HG03039 (cell line): Measurements from ENCODE around the gene KIF1B.
"Not testable (repeated sequence)": the region's sequence is repeated elsewhere in the genome, so short reads cannot be mapped to it uniquely, and the experiment has no call there.

Experiments
- ATAC-seq: cut with Tn5 transposase; IDR thresholded peaks from one replicate; pipeline ENCODE4 v1.9.1; 2021; ENCODE audit warnings: mild to moderate bottlenecking, moderate library complexity; ENCODE audit not compliant: unreplicated experiment

Gene KIF1B

DNA sequence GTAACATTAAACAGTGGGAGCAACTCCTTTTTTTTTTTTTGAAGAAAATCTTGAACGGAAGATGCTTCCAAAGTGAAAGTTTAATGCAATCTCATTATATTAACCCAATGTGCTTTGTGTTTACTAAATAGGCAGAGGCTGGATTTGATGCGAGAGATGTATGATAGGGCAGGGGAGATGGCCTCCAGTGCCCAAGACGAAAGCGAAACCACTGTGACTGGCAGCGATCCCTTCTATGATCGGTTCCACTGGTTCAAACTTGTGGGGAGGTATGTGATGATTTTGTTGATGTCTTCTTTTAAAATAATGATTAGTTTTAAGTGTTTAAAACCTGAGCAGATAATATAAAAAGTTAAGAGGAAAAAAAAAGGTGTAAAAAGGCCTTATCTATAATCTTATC lies 114.3 kb downstream of the KIF1B start:
- ATAC-seq: no peak

DNA sequence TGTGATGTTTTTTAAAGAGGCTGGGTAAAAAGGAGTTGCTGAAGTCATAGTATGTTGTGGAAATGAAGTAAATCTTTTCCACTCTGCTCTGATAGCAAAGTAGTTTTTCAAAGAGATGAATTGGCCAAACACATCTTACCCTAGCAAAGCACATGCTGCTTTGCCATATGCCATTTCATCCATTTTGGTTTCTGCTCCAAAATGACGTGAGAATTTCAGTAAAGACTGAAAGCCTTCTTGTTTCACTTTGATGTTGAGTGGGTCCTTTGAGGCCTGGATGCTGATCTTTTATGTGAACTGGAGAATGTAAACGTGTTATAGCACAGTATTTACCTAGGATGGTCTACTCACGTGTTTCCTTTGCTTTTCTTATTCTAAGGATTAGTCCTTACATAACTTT lies 115.2 kb downstream of the KIF1B start:
- no peak for ATAC-seq

DNA sequence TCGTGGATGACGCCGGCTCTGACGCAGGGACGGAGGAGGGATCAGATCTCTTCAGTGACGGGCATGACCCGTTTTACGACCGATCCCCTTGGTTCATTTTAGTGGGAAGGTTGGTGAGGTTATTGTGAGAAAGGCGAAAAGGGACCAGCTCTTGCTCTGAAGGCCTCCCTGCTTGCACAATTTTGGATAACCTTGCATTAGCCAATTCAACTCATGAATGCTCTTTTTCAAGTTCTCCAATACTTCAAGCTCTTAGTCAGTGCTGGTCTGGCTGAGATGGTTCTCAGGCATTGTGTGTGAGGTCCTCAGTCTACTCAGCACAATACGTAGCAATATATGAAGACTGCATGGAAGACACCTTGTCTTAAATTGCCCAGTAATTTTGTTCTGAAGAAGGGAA lies 115.9 kb downstream of the KIF1B start:
- ATAC-seq: no peak

DNA sequence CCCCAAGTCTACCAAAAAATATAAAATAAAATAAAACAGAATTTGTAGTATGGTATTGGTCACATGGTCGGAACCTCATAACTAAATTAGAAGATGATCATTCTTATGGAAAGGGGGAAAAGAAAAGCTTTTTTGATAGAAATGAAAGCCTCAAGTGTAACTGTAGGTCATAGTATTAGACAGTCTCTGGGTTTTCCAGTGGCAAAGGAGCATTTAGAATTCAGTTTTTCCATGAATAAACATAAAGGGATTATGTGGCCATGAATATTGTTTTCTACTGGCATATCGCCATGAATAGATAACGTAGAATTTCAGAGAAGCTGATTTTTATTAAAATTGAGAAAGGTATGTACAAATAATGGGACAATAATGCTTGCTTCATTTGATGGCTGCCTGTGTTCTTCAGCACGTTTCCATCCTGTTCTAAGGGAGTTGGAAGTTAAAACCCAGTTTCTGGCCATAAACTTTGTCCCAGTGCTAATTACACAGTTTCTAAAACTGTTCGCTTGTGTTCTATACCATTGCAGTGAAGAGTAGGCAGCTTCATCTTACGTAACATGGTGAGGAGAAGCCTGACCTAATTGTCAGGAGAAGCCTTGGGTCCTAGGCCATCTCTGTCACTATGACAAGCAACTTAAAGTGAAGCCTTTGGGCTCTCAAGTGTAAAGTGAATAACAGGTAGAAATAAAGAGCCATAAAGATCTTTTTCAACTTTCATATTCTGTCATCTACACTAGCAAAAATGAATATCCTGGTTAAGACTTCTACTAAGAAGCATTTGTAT lies 118.0 kb downstream of the KIF1B start:
- ATAC-seq: no peak

DNA sequence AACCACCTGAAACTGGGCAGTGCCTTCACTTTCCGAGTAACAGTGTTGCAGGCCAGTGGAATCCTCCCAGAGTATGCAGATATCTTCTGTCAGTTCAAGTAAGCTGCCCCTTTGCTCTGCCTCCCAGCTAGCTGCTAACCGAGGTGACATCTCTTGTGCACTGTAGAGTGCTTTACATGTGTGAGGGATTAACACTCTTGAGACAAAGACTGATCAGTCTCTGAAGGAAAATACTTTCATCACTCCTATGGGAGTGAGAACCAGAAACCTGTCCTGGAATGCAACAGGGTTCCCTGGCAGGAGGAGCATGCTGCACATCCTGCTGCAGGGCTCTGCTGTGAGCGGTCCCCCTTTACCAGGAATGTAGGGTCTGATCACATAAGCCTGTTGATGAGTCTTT lies 127.1 kb downstream of the KIF1B start:
- ATAC-seq: no peak

DNA sequence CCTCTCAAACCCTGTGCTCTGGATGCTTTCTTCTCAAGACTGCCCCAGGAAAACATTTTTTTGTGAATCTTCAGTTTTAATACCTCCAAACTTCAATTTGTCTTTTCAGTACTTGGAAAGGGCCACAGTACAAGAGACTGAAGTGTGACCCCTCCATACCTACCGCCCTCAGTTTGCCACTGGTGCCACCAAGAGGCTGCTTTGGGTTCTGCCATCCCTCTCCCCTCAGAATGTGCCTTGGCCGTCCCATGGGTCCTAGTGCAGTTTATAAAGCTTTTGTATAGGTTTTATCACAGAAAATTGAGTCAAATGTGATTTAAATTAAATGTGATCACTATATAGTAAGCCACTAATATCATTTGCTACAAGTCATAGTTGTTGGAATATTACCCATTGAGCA lies 127.7 kb downstream of the KIF1B start:
- ATAC-seq: no peak

DNA sequence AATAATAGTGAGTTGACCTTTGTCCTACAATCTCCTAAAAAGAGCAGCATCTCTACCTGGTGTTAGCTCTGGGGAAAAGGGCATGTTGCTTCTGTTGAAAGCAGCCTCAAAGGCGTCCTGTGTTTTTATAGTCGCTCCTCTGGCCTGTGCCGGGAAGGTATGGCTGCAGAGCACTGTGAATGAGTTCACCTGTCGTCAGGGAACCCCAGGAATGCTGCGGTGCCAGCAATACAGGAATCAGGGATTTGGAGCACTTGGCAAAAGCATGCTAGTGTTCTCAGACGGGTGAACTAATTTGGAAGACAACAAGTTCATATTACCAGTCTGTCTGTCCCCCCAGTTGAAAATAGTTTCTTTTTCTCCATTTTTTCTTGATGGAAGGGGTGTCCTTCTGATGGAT lies 128.2 kb downstream of the KIF1B start:
- ATAC-seq: no peak

DNA sequence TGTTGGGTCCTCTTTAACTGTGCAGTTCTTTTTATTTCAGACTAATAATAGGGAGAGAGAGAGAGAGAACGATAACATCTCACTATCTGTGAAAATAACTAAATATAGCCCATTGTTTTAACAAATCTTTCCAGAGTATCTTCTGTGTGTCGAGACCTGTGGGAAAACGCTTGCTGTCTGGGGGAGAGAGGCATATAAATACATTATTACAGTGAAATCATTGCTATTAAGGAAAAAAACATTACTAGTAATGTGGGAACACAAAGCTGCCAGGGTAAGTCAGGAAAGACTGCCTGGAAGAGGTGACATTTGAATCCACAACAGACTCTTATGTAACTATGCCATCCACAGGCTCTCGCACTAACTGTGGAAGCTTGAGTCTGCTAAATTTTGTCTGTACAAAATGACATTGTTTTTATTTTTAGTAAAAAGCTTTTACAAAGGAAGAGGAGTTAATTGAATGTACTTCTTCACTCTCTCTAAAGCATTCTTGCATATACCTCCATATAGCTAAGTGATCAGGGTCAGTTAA lies 128.7 kb downstream of the KIF1B start:
- no peak for ATAC-seq

DNA sequence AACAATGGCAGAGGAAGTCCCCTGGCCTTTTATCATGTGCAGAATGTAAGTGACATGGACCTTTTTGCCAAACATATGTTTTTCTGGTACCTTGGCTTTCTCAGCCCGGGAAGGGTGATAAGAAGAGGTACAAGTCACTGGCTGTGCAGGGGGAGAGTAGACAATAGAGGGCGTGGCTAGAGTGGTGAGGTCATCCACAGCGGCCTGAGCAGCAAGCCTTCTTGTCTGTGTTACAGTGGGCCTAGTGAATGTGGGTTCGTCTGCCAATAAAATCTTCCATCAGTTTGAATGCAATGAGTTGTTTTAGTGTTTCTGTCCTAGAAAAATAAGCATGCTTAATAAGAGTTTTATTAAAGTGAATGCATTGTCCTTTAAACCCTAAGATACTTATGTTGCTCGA lies 129.4 kb downstream of the KIF1B start:
- no peak for ATAC-seq

DNA sequence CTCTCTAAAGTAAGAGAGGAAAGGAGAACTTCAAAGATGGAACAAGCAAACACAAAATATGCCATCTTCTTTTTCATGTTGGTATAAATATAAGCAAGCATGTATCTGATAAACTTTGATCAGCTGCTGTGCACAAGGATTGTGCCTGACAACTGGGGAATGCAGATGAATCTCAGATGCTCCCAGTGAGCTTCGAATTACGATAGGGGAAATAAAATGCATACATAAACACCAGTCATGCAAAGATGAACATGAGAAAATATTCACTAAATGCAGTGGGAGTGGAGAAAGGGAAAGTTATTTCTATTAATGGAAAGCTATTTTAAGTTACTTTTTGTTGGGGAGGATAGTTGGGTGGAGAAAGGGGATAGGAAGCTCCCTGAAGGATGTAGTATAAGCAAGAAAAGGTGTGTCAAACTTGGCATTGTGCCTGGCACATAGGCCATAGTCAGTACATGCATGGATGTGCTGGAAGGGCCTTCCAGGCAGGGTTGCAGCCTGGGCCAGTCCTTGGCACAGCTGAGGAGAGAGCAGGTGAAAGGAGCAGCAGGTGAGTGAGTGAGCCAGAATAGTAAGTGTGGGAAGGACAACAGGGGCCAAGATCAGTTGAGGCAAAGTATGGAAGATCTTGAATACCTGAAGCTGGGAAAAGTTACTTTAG lies 130.7 kb downstream of the KIF1B start:
- no peak for ATAC-seq

DNA sequence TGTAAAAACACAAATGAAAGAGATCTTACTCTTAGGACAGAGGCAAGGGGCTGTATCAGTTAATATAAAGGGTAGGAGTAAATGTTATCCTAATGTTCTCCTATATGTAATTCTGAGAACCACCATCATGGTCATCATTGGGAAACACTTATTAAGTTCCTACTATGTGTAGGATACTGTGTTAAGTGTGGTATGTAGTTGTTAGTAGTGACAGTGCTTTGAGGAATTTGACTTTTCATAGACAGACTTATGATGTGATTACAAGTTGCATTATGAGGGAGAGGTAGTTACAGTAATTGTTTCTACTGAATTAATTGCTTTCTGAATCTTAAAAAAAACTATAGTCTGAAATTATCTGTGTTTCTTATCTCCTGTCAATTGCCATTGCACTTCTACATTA lies 136.7 kb downstream of the KIF1B start:
- no peak for ATAC-seq

DNA sequence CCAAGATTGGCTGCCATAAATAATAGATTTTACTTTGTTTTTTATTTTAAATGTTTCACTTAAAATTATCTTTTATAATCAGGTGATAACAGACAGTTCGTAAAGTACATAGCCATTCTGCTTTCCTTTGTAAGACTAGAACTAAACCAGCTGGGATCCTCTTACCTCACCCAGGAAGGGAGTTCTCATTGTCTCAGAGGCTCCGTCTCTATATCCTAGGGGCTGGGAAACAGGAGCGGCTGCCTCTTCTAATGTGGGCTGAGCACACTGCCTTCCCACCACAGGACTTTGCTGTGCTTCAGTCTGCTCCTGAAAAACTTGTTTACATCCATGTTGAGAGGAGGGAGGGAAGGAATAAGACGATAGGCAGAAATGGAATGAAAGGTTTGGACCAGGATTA lies 142.9 kb downstream of the KIF1B start:
- no peak for ATAC-seq

DNA sequence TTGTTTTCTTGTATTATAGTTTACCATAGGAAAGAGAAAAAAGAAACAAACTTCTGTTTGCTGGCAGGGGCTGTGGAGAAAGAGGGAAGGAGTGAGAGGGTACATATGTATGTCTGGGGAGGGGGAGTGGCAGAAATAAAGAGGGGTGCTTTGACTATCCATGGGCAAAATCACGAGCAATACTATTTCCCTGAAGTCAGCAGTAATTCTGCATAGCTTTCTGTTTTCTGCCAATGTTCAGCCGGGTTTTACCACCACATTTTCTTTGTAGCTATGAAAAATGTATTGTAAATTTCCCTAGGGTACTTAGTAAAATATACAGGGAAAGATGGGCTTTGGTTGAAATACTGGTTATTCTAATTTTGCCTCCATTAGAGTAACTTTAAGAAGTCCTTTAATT lies 143.3 kb downstream of the KIF1B start:
- ATAC-seq: no peak

DNA sequence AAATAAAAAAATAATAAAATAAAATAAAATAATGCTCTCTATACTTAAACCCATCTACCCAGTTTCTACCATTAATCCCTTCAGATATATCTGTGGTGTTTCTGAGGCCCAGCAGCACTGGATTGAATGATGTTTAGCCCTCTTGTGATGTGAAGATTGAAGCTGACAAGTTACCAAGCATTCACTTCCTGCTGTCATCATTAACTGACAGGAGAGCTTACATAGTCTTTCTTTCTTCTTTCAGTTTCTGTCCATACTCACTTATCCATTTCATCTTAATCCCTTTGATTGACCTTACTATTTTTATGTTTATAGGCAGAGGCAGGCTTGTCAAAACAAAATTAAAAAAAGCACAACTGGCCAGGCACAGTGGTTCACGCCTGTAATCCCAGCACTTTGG lies 149.7 kb downstream of the KIF1B start:
- ATAC-seq: no peak

DNA sequence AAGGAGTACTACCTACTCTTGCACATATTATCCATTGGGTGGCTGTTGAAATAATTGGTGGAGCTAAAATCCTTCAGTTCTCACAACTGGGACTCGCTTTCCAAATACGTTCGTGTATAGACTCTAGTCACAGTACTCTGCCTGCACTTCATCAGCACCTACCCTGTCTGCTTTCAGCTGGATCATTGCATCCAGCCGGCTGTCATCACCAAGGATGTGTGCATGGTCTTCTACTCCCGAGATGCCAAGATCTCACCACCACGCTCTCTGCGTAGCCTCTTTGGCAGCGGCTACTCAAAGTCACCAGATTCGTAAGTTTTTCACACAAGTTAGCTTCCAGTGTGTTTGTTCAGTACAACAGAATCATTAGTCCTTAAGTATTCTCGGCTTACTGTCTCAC lies 151.1 kb downstream of the KIF1B start:
- no peak for ATAC-seq

DNA sequence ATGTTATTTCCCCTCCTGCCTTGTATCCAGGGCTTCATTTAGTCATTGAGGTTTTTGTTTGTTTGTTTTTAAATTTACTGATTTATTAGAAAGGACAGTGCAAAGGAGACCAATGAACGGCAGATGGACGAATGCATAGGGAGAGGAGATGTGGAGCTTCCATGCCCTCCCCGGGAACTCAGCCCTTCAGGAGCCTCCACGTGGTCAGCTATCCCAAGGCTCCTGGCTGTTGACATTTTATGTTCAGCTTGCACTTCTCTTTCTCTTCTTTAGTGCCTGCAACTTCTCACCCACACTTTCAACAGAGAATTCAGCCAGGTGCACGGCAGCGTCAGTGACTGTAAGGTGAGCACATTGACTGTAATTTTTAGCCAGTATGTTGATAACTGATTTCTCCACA lies 157.8 kb downstream of the KIF1B start:
- no peak for ATAC-seq

DNA sequence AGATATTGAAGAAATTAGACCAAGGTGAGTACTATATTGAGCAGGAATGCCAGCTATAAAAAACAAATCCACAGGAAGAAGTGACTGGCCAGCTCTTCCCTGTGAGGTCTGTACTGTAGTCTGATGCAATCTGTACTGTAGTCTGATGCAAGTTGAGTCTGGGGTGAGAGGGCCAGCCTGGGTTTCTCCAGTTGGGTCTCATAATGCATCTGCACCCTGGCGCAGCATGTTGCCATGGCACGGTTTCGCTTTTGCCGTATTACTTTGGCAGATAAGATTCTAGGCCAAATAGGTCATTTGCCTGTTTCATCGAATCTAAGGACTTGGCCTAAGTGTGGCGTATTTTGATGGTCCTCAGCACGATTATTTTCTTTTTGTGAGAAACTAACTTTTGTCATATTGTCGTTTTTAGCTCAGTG lies 164.1 kb downstream of the KIF1B start:
- no peak for ATAC-seq

DNA sequence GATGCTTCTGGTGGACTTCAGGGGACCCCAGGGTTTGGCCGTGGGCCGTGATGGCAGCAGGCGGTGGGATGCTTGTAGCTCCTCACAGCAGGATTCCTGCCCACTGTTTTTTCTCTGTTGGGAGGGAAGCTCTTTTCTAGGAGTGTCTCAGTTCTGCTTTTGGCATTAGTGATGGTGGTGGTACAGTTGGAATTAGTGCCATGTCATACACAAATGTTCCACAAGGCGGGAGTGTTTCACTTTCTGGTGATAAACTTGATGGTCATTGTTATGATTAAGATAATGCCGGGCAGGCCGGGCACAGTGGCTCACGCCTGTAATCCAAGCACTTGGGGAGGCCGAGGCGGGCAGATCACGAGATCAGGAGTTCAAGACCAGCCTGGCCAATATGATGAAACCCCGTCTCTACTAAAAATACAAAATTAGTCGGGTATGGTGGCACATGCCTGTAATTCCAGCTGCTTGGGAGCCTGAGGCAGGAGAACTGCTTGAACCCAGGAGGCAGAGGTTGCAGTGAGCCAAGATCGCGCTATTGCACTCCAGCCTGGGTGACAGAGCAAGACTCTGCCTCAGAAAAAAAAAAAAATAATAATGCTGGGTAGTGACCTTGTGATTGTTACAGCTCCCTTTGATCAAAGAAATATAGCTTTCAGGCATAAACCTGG lies 167.1 kb downstream of the KIF1B start:
- ATAC-seq: not testable (repeated sequence)

DNA sequence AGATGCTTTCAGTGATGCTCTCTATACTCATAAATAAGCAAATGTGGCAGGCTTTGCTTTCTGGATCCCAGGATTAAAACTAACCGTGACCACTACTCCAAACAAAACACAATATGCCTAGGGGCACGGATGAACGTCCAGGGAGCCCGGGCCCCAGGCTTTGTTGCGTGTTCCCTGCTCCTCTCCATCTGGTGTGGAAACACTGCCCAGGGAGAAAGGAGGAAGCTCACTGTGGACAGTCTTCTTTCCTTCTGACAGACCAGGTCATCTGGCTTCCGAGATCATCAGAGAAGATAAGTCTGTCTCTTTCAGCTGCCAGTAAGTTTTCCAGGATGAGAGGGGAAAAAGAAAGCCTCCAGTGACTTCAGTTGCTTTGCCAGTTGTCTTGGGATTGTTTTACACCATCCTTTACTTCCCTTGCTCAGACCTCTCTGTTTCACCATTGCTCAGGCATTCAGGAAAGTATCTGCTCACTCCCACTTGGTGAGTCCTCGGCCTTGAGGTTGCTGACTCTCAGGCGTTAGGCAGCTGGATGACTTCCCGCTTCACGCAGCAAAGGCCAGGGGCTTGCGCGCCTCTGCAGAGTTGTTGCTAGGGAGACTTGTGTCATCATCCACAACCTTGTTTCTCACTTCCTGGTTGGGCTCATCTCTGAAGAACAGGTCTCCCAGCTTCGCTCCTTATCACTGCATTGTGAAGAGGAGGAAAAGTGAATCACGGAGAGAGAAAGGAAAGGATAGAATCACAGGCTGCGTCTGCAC lies 167.9 kb downstream of the KIF1B start:
- no peak for ATAC-seq

DNA sequence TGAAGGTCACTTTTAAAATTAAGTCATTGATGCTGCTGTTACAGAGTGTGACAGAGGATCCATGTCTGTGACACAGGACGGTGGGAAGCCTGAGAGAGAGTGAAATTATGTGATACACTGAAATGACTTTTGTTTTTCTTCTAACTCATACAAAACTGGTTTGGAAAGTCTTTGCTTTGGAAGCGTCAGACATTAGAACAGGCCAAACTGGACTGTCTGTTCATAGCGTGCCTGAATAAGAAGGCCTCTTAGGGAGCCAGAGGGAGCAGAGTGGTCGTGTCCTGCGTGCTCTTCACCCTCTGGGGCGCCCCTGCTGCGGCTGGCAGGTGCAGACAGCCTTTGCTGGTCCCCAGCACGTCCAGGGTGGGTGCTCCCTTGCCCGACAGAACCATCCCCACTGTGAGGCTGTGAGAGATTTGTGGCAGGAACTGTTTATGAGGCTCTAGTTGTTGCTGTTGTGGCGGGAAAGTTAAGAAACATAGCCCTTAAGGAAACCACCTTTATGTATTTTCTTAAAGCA lies 168.8 kb downstream of the KIF1B start:
- no peak for ATAC-seq

DNA sequence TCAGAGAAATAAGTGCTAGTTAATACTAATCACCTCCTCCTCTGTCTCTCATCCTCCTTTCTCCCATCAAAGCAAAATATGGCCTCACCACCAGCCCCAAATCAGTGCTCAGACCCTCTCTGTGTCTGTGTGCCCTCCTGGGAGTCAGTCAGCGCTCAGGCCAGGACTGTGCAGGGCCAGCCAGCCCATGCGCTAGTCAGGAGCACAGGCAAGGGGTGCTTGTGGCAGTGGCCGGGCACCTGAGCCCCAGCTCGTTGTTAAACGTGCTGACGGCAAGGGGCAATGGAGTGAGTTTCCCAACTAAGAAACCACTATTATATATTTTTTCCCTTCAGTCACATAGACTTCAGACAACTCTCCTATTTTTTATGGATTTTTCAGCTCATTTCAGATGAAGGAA lies 169.3 kb downstream of the KIF1B start:
- no peak for ATAC-seq
